Neuron (in vitro differentiated cells): ENCODE measurements around the gene BACH2.

Source experiments
- H2AFZ ChIP-seq: one replicate; pipeline ENCODE4 v1.6.1; 2013; ENCODE audit warnings: low read depth, mild to moderate bottlenecking, inconsistent platforms, low read length, moderate library complexity
- H3K27me3 ChIP-seq: one replicate; pipeline ENCODE4 v1.6.1; 2013; ENCODE audit warnings: low read length; ENCODE audit not compliant: insufficient read depth
- H3K36me3 ChIP-seq: one replicate; pipeline ENCODE4 v1.6.1; 2013; ENCODE audit warnings: low read length; ENCODE audit not compliant: insufficient read depth
- H3K4me1 ChIP-seq: one replicate; pipeline ENCODE4 v1.6.1; 2013; ENCODE audit warnings: low read length; ENCODE audit not compliant: insufficient read depth
- H3K4me3 ChIP-seq: 2 replicates; pipeline ENCODE4 v1.5.1; 2013; ENCODE audit warnings: mild to moderate bottlenecking, low read length, moderate library complexity
- H3K9me3 ChIP-seq: one replicate; pipeline ENCODE4 v1.6.1; 2013; ENCODE audit warnings: low read length

The BACH2 gene

DNA sequence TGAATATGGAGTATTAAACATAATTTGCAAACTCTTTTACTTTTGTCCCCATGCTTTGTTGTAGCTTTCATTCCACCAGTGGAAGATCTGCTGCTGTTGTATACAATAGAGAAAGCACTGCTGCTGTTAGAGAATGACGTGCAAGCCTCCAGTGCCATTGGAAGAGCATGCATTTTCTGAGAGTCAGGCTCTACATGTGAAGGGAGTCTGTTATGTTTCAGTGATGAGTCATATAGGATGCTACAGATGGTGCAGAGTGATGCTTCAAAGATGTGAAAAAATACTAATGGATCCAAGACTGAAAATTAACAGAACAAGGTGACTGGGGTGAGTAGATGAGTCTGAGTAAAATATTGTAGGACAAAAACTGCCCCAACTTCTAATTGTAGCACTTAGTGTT is 22.4 kb upstream of the BACH2 start:
- no peak overlapping the region for H2AFZ ChIP-seq
- H3K27me3 ChIP-seq, result no peaks in the 10 kb centered on the region
- no peak overlapping the region for H3K4me3 ChIP-seq
- no peaks in the 10 kb centered on the region for H3K36me3 ChIP-seq
- peaks cover 3% of the 10 kb centered on the region for H3K4me1 ChIP-seq
- no peaks in the 10 kb centered on the region for H3K9me3 ChIP-seq

DNA sequence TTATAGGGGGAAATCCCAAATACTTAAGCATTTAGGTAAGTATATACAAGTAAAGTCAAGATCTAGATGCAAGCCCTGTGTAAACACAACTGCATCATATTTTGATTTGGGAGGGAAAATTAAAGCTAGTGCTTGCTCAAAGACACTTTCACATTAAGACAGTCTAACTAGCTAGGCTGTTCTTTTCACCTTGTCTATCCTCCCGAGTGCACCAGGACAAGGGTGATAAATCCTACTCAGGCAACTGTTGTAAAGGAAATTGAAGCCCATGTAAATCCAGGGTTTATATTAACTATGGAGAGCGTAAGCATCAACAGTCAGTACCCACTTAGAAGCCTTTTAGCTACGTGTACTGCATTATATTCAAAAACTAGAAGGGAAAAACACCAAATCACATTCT is 19.3 kb upstream of the BACH2 start:
- Histone ChIP-seq H2AFZ (no peak overlapping the region), H3K4me1 (peaks cover 3% of the 10 kb centered on the region)

DNA sequence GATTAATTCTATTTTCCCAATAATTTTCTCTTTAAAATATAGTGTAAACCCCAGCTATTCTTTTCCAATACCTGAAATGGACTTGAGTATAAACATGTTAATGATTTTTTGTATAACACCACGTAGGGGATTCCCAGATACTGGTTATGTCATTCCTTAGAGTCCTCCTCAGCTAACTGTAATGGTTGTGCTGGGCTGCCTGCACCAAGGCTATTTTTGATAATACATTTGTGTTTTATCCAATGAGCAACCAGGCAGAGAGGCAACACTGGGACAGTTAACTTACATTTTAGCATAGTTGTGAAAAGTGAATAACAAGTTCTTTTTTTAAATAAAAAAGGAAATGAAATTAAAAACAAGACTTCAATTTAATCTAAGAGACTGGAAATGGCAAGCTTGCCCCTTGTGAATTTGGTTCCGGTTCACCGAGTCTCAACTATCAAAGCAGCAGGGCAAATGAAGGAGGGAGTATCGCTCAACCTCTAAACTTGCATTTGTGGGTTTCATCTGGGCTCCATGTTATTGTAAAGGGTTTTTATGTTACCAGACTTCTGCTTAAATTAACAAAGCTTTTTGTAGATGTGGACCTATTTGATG is 18.8 kb upstream of the BACH2 start:
- Histone ChIP-seq H3K9me3 (peaks cover 3% of the 10 kb centered on the region), H3K4me3 (no peak overlapping the region), H3K4me1 (peaks cover 3% of the 10 kb centered on the region), H3K36me3 (no peaks in the 10 kb centered on the region), H2AFZ (no peak overlapping the region), H3K27me3 (no peaks in the 10 kb centered on the region)

More for the DNA sequence above, 19.3 kb upstream of the BACH2 start:
- H3K9me3 ChIP-seq, result no peaks in the 10 kb centered on the region
- no peaks in the 10 kb centered on the region for H3K36me3 ChIP-seq
- H3K27me3 ChIP-seq, result no peaks in the 10 kb centered on the region
- no peak overlapping the region for H3K4me3 ChIP-seq

DNA sequence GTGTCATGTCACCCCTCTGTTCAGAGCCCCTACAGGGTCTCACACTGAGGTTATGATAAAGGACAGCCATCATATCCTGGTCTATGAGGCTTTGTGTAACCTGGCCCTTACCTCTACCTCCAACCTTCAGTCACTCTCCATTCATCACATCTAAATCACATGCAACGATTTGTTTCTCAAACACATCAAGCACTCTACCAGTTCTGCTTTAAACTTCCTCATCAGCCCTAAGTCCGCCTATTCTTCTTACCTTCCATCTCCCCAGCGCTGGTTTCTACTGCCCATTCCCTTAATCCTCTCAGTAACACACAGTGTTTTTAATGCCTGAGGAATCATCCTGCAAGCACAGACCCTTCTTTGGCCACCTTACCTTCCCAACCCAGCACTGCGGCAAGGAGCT is 17.9 kb upstream of the BACH2 start:
- Histone ChIP-seq H3K4me3 (no peak overlapping the region), H2AFZ (no peak overlapping the region), H3K27me3 (no peaks in the 10 kb centered on the region), H3K9me3 (peaks cover 3% of the 10 kb centered on the region), H3K36me3 (no peaks in the 10 kb centered on the region), H3K4me1 (peaks cover 3% of the 10 kb centered on the region)

DNA sequence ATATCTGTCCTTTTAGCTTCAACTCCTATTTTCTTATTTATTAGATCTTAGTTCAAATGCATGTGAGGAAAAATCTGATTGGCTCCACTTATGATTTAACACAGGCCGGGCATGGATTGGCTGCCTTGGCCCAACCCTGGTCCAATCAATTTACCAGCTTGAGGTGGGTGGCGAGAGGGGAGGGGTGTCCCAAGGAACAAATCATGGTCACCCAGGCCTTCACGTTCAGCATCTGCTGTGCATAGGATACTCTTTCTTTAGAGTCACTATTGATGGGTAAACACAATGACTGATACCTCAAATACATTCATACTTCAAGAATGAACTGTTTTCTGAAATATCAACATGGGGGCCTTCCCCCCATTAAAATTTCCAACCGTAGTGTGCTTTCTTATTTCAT is 14.9 kb upstream of the BACH2 start:
- H3K9me3 ChIP-seq, result peaks cover 3% of the 10 kb centered on the region
- H3K36me3 ChIP-seq, result no peaks in the 10 kb centered on the region
- no peaks in the 10 kb centered on the region for H3K27me3 ChIP-seq
- no peak overlapping the region for H3K4me3 ChIP-seq
- peaks cover 3% of the 10 kb centered on the region for H3K4me1 ChIP-seq
- no peak overlapping the region for H2AFZ ChIP-seq

DNA sequence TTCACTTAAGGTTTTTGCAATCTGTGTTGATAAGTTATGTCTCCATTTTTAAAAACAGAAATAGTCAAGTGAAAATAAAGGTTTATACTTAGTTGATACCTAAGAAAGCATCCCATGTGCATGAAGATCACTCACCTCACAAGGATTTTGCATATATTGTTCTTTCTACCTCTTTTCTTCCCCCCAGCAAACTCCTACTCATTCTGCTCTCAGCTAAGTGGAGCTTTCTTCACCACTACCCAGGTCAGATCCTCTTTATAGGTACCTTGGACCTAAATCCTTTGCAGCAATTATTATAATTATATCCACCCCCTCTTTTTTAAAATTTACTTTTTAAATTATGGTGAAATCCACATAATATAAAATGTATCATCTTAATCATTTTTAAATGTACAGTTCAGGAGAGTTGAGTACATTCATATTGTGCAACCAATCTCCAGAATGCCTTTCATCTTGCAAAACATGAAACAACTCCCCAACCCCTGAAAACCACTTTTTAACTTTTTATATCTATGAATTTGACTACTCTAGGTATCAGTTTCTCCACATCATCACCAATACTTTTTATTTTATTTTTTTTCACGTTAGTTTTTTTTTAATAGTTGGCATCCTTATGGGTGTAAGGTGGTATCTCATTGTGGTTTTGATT is 9.3 kb upstream of the BACH2 start:
- peaks cover 3% of the 10 kb centered on the region for H3K9me3 ChIP-seq
- H2AFZ ChIP-seq, result no peak overlapping the region
- no peaks in the 10 kb centered on the region for H3K36me3 ChIP-seq
- H3K4me1 ChIP-seq, result no peaks in the 10 kb centered on the region
- H3K27me3 ChIP-seq, result peaks cover 10% of the 10 kb centered on the region
- no peak overlapping the region for H3K4me3 ChIP-seq

DNA sequence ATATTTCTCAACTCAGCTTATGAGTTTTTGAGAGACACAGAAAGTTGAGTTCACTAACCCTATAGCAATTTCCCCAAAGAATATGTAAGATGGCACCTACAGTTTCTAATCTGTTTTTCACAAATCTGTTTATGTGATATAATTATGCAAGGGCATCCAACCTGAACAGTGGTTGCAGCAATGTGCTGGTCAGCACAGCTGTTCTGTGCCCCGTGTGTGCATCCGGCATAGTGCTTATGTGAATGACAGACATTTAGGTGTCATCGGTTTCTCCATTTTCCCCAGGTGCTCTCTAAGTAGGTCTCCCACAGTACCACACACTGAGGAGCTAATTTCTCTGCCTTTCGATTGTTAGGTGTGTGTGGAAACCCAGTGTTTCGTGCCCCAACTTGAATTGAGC is 7.7 kb upstream of the BACH2 start:
- Histone ChIP-seq H3K4me1 (no peaks in the 10 kb centered on the region), H2AFZ (no peak overlapping the region), H3K9me3 (no peaks in the 10 kb centered on the region), H3K4me3 (no peak overlapping the region), H3K27me3 (peaks cover 10% of the 10 kb centered on the region), H3K36me3 (no peaks in the 10 kb centered on the region)

DNA sequence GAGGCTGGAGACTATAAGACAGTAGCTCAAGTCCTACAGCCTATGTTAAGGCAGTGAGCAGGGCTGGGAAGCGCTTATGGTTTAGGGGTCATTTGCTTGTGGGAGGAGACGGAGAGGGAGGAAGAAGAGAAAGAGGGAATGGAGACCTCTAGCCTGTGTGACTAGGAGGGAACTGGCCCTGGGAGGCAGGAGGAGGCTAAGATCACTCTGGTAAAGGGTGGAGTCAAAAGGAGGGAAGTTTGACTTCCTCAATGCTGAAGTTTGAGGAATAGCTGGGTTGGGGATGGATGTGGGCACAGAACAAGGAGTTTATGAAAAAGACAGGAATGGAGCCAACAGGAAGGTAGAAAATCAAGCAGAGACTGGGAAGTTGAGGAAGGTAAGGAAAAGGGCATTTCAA is 6.4 kb upstream of the BACH2 start:
- no peak overlapping the region for H3K4me3 ChIP-seq
- H3K36me3 ChIP-seq, result no peaks in the 10 kb centered on the region
- H2AFZ ChIP-seq, result no peak overlapping the region
- peaks cover 10% of the 10 kb centered on the region for H3K27me3 ChIP-seq
- H3K9me3 ChIP-seq, result no peaks in the 10 kb centered on the region
- peaks cover 5% of the 10 kb centered on the region for H3K4me1 ChIP-seq

DNA sequence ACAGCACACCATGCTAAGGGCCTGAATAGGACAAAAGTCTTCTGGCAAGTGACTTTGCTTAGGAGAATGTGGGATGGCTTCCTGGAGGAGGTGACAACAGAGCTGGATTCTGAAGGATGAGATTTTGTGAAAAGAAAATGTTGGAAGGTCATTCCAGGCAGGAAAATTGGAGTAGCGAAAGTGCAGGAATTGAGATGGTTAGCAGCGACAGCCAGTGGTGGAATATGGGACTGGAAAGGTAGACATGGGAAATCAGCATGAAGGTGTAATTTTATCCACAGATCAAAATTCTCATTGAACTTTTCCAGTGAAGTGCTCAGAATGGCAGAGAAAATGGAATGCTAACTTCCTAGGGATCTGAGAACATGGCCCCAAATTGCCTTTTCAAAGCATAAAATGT is 5.7 kb upstream of the BACH2 start:
- Histone ChIP-seq H3K36me3 (no peaks in the 10 kb centered on the region), H2AFZ (no peak overlapping the region), H3K4me3 (no peak overlapping the region), H3K27me3 (peaks cover 10% of the 10 kb centered on the region), H3K4me1 (peaks cover 12% of the 10 kb centered on the region), H3K9me3 (no peaks in the 10 kb centered on the region)

DNA sequence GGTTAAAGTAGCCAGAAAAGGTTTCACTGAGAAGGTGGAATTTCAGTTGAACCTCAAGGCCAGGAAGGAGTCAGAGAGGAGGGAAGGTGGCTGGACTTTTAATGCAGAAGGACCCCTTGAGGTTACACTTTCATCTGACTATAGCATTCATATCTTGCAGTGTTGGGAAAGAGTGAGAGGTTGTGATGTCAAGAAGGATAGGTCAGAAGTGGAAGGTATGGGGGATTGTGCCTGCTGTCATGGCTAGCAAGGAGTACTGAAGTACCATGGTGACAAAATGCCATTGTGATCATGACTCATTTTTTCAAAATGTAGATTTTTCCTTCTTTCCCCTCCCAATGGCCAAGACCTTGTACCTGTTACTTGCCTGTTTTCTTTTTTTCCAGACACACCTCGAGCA is 5.2 kb upstream of the BACH2 start:
- no peaks in the 10 kb centered on the region for H3K9me3 ChIP-seq

DNA sequence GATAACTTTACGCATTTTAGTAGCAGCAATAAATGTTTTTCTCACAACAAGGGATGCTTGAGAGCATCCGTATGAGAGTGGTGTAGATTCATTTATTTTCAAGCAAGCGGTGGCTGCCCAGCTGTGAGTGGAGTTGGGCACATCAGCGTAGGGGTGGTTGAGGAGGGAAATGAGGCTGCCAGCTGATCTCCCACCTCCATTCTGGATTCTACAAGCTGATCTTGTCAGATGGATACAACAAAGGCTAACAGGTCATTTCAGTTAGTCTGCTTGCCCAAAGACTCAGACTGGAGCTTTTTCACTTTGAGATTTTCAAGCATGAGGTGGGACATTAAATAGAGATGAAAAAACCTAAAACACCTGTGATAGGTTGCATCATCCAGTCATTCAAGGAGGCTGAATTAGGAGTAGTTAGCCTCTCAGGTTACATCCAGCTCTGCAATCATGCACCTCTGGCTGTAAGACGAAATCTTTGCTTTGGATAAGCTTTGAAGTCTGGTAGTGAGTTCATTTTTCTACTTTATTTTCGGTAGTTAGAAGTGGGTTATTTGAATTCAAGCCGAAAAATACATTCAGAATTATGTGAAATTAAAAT is 1.9 kb upstream of the BACH2 start:
- H3K4me3 ChIP-seq, result no peak overlapping the region
- H3K27me3 ChIP-seq, result peaks cover 8% of the 10 kb centered on the region
- no peaks in the 10 kb centered on the region for H3K36me3 ChIP-seq
- no peaks in the 10 kb centered on the region for H3K9me3 ChIP-seq
- peaks cover 31% of the 10 kb centered on the region for H3K4me1 ChIP-seq
- H2AFZ ChIP-seq, result no peak overlapping the region

More for the DNA sequence above, 5.2 kb upstream of the BACH2 start:
- Histone ChIP-seq H3K36me3 (no peaks in the 10 kb centered on the region), H3K27me3 (peaks cover 10% of the 10 kb centered on the region), H2AFZ (no peak overlapping the region), H3K4me3 (no peak overlapping the region), H3K4me1 (peaks cover 15% of the 10 kb centered on the region)

DNA sequence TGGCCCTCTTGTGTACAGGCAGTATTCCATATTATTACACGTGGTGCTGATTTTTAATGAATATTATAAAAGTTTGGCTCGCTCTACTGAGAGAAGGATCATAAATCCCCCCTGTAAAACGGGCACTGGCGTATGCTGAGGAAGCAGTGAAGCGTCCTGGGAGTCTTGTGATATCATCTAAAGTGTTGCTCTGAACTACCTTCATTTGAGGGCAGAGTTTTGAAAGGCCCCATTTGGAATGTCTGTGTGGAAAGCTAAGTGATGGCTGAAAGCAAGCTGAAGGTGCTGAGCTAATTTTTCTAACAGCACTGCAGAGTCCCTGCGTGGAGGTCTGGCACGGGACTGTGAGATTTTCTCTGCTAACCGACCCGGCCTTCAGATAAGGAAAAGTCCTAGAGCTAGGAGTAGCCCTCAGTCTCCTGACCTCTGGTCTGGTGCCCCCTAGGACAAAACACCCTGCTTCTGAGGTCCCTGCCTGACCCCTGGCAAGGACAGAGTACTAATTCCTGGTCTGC is 1.3 kb upstream of the BACH2 start:
- H3K9me3 ChIP-seq, result no peaks in the 10 kb centered on the region
- no peak overlapping the region for H3K4me3 ChIP-seq
- H3K27me3 ChIP-seq, result peaks cover 2% of the 10 kb centered on the region
- peaks cover 38% of the 10 kb centered on the region for H3K4me1 ChIP-seq
- no peaks in the 10 kb centered on the region for H3K36me3 ChIP-seq
- no peak overlapping the region for H2AFZ ChIP-seq

DNA sequence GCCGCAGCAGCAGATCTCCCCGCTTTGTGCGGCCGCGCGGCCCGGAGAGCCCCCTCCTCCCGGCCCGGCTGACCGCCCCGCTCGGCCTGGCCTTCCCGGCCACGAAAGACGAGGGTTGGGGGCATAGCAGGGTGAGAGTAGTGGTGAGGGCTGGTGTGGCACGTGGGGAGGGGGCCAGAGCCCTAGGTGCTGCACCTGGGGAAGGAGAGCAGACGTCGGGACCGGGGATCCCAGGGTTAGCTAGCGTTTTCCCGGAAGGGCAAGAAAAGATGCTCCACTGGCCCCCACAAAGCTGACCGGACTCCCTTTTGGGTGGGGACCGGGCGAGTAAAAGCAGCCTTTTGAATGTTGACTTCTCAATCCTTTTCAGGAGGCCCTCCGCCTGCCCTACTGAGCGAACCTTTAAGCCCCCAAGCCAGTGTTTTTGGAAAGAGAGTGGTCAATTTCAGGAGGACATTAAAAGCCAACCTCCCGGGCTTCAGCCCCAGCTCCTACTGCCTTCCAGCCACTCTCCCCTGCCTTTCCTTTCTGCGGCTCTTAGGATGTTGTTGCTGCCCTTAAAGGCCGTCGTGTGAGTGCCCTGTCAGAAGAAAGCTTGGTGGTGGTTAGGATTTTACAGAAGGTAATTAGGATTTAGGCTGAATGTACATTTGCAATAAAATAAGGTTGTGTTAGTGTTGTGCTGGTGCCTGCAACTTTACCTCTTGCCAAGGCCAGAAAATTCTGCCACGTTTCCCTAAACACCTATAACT is 648 bp upstream of the BACH2 start:
- Histone ChIP-seq H3K4me3 (peak overlapping the region; percentile 68), H2AFZ (peak overlapping the region; percentile 84), H3K36me3 (no peaks in the 10 kb centered on the region), H3K4me1 (peaks cover 44% of the 10 kb centered on the region), H3K9me3 (no peaks in the 10 kb centered on the region), H3K27me3 (no peaks in the 10 kb centered on the region)
